Hepatocyte (in vitro differentiated cells): ENCODE data around the gene UBE2O. TPM values are rescaled to one million over a fixed set of nuclear protein-coding genes. Genes with fewer than 3 reads are reported as not detected.

Source experiments
- DNase-seq: peaks from one replicate; pipeline ENCODE4 v3.0.0-alpha.2; 2016; ENCODE audit warnings: low spot score
- H2AFZ ChIP-seq: fragments of 200-600 bp; sonication (generic); 2 replicates; pipeline ENCODE4 v1.6.0; 2016; ENCODE audit warnings: antibody characterized with exemption, mild to moderate bottlenecking
- H3K27ac ChIP-seq: fragments of 200-600 bp; sonication (generic); 2 replicates; pipeline ENCODE4 v1.5.1; 2016; ENCODE audit warnings: mild to moderate bottlenecking
- H3K27me3 ChIP-seq: fragments of 200-600 bp; sonication (generic); 2 replicates; pipeline ENCODE4 v1.6.1; 2016
- H3K36me3 ChIP-seq: fragments of 200-600 bp; sonication (generic); replicated peaks from 2 replicates; pipeline ENCODE4 v1.5.1; 2016; ENCODE audit warnings: low read depth; ENCODE audit not compliant: insufficient read depth
- H3K4me1 ChIP-seq: fragments of 200-600 bp; sonication (generic); 2 replicates; pipeline ENCODE4 v1.5.1; 2016; ENCODE audit warnings: mild to moderate bottlenecking, moderate library complexity; ENCODE audit not compliant: insufficient read depth
- H3K4me2 ChIP-seq: fragments of 200-600 bp; sonication (generic); 2 replicates; pipeline ENCODE4 v1.6.0; 2016
- H3K4me3 ChIP-seq: fragments of 200-600 bp; sonication (generic); 2 replicates; pipeline ENCODE4 v1.5.1; 2016; ENCODE audit warnings: mild to moderate bottlenecking
- H3K79me2 ChIP-seq: fragments of 200-600 bp; sonication (generic); 2 replicates; pipeline ENCODE4 v1.6.0; 2017; ENCODE audit warnings: mild to moderate bottlenecking
- H3K9me2 ChIP-seq: fragments of 200-600 bp; sonication (generic); replicated peaks from 2 replicates; pipeline ENCODE4 v1.6.0; 2017; ENCODE audit warnings: mild to moderate bottlenecking; ENCODE audit not compliant: insufficient read depth
- H3K9me3 ChIP-seq: fragments of 200-600 bp; sonication (generic); 2 replicates; pipeline ENCODE4 v1.5.1; 2016; ENCODE audit warnings: low read depth, mild to moderate bottlenecking
- H4K20me1 ChIP-seq: fragments of 200-600 bp; sonication (generic); 2 replicates; pipeline ENCODE4 v1.6.0; 2016; ENCODE audit warnings: mild to moderate bottlenecking; ENCODE audit not compliant: insufficient read depth, poor library complexity, severe bottlenecking
- EZH2 ChIP-seq: fragments of 200-600 bp; sonication (generic); IDR thresholded peaks from 2 replicates; pipeline ENCODE4 v1.6.1; 2016; ENCODE audit warnings: antibody characterized with exemption, mild to moderate bottlenecking, borderline replicate concordance
- EZH2phosphoT487 ChIP-seq: fragments of 200-600 bp; sonication (generic); IDR thresholded peaks from one replicate; pipeline ENCODE4 v1.6.1; 2018; ENCODE audit warnings: antibody characterized with exemption, mild to moderate bottlenecking, low read depth, moderate library complexity; ENCODE audit not compliant: unreplicated experiment, severe bottlenecking
- WGBS: methylation state at CpG from one replicate; pipeline ENCODE4 v1.1.6; 2016; ENCODE audit warnings: low lambda C conversion rate; ENCODE audit errors: missing lambda C conversion rate; 5-methylcytosine and 5-hydroxymethylcytosine counted together
- polyA plus RNA-seq: library from polyadenylated mRNA; unstranded; fragments of >200 nt; fragmentation: Nextera tagmentation; extraction: Ambion mirVana; gene quantifications from 2 replicates; pipeline ENCODE4 v1.2.1, GENCODE V29; 2016
- total RNA-seq: library from RNA; depleted of rRNA; stranded (reverse); fragments of >200 nt; gene quantifications from 2 replicates; pipeline ENCODE4 v1.2.3, GENCODE V29; 2014
- TF ChIP-seq, protein P1 (sequence below): fragments of 200-600 bp; sonication (generic); IDR thresholded peaks from 2 replicates; pipeline ENCODE4 v1.5.1; 2016; ENCODE audit warnings: antibody characterized with exemption, mild to moderate bottlenecking; ENCODE audit not compliant: poor library complexity

Gene UBE2O
- total and polyA plus RNA-seq, 2 experiments from 2014 or later = 9.7 to 15.2 TPM

DNA sequence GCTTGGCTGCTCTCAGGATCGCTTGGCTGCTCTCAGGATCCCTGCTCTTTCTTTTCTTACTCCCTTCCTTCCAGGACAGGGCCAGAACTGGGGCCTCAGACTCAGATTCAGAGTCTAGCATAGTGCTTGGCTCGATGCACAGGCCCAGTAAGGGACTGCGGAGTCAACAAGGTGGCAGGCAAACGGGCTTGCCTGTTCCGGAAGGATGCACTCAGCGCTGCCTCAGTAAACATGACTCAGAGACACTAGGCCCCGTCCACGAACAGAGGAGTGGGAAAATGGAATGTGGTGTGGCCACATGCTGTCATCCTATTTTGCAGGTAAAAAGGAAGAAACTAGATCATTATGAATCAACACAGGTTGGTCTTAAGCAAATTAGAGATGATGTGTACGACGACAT lies 58.8 kb downstream of the UBE2O start:
- TF ChIP-seq EZH2phosphoT487 (no peak), EZH2 (no peak)
- TF ChIP-seq, protein P1, sequence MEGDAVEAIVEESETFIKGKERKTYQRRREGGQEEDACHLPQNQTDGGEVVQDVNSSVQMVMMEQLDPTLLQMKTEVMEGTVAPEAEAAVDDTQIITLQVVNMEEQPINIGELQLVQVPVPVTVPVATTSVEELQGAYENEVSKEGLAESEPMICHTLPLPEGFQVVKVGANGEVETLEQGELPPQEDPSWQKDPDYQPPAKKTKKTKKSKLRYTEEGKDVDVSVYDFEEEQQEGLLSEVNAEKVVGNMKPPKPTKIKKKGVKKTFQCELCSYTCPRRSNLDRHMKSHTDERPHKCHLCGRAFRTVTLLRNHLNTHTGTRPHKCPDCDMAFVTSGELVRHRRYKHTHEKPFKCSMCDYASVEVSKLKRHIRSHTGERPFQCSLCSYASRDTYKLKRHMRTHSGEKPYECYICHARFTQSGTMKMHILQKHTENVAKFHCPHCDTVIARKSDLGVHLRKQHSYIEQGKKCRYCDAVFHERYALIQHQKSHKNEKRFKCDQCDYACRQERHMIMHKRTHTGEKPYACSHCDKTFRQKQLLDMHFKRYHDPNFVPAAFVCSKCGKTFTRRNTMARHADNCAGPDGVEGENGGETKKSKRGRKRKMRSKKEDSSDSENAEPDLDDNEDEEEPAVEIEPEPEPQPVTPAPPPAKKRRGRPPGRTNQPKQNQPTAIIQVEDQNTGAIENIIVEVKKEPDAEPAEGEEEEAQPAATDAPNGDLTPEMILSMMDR = no peak
- Histone ChIP-seq H3K27me3 (no peaks in the 10 kb centered on the region), H3K9me3 (no peaks in the 10 kb centered on the region), H3K36me3 (no peaks in the 10 kb centered on the region), H2AFZ (no peak overlapping the region), H3K4me1 (no peaks in the 10 kb centered on the region), H3K9me2 (no peaks in the 10 kb centered on the region), H3K4me2 (no peak overlapping the region), H3K79me2 (no peaks in the 10 kb centered on the region), H4K20me1 (no peaks in the 10 kb centered on the region), H3K27ac (no peak overlapping the region), H3K4me3 (no peak overlapping the region)
- WGBS = 90% methylated on average over 10 of the region's 10 CpGs
- no peak for DNase-seq

DNA sequence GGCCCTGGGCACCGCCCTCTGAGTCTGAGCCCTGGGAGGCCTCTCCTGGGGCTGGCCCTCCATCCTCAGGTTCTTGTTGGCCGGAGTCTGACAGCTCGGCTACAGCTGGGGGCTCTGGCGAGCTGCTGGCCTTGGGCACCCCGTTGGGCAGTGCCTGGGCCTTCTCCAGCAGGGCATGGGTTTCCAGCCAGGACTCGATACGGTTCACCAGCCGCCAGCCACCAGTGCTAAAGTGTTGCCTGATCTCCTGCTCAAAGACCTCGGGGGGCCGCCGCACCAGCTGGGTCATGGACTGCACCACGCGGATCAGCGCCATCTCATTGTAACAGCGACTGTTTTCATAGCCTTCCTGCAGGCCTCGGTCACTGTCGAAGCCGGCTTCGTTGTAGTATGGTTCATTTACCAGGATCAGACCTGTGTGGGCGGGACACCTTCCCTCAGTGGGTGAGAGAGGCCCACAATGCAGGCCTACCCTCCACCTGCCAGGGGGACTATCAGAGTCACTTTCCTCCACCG lies 61.7 kb downstream of the UBE2O start:
- H3K9me3 ChIP-seq = no peaks in the 10 kb centered on the region
- no peaks in the 10 kb centered on the region for H3K4me1 ChIP-seq
- no peak for DNase-seq
- no peaks in the 10 kb centered on the region for H3K27me3 ChIP-seq
- H3K4me2 ChIP-seq = no peak overlapping the region
- no peaks in the 10 kb centered on the region for H3K9me2 ChIP-seq
- H3K27ac ChIP-seq = no peak overlapping the region
- WGBS = 94% methylated on average over 21 of the region's 21 CpGs
- no peak for TF ChIP-seq EZH2phosphoT487
- no peak for TF ChIP-seq EZH2
- TF ChIP-seq, protein P1 = no peak
- no peak overlapping the region for H2AFZ ChIP-seq
- H3K79me2 ChIP-seq = no peaks in the 10 kb centered on the region
- no peak overlapping the region for H3K4me3 ChIP-seq
- no peaks in the 10 kb centered on the region for H4K20me1 ChIP-seq
- H3K36me3 ChIP-seq = no peaks in the 10 kb centered on the region

DNA sequence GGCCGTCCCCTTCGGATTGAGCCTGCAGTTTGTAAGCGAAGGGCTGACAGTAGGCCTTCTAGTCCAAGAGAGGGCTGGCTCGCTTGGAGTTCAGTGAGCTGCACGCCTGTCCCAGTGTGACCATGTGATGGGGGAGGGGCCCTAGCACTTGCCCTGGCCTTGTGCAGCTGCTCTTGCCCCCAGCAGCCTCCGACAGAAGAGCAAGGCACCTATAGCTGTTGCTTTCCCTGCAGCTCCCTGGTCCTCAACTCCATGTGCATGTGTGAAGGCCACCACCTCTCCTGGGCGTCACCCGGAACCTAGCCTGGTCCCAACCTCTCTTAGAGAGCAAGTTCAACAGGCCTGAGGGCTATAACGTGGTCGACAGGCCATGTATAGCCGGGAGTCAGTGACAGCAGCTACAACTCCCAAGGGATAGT lies 62.9 kb downstream of the UBE2O start:
- H3K36me3 ChIP-seq = no peaks in the 10 kb centered on the region
- 80% methylated on average over 11 of the region's 11 CpGs for WGBS
- no peaks in the 10 kb centered on the region for H3K9me2 ChIP-seq
- H3K4me2 ChIP-seq = no peak overlapping the region
- TF ChIP-seq EZH2 (no peak), EZH2phosphoT487 (no peak)
- TF ChIP-seq, protein P1 = no peak
- no peak overlapping the region for H3K4me3 ChIP-seq
- peaks cover 12% of the 10 kb centered on the region for H3K4me1 ChIP-seq
- H3K27ac ChIP-seq = no peak overlapping the region
- no peaks in the 10 kb centered on the region for H3K79me2 ChIP-seq
- H3K9me3 ChIP-seq = no peaks in the 10 kb centered on the region
- H4K20me1 ChIP-seq = no peaks in the 10 kb centered on the region
- no peak for DNase-seq
- no peak overlapping the region for H2AFZ ChIP-seq
- peaks cover 7% of the 10 kb centered on the region for H3K27me3 ChIP-seq
